GM10847 (cell line): ENCODE results near the gene NLRP5.

Source experiments
- POLR2A ChIP-seq: IDR thresholded peaks from 2 replicates; pipeline ENCODE4 v1.6.1; 2011; ENCODE audit not compliant: insufficient read length; ENCODE audit errors: extremely low read depth

The NLRP5 gene

GRCh38 chr19:56066152-56067023, 79.8 kb downstream of the NLRP5 start:
- TF ChIP-seq POLR2A, result no peak

- TF ChIP-seq POLR2A, result no peak
Observed at GRCh38 chr19:56069642-56070041, 83.1 kb downstream of the NLRP5 start.

GRCh38 chr19:56071151-56071550, 84.6 kb downstream of the NLRP5 start:
- no peak for TF ChIP-seq POLR2A

- no peak for TF ChIP-seq POLR2A
Observed at GRCh38 chr19:56076498-56076897, 89.9 kb downstream of the NLRP5 start.

- no peak for TF ChIP-seq POLR2A
Observed at GRCh38 chr19:56079609-56080008, 93.0 kb downstream of the NLRP5 start.

- no peak for TF ChIP-seq POLR2A
Observed at GRCh38 chr19:56080669-56081401, 94.3 kb downstream of the NLRP5 start.

- no peak for TF ChIP-seq POLR2A
Observed at GRCh38 chr19:56083668-56084067, 97.1 kb downstream of the NLRP5 start.

GRCh38 chr19:56084835-56085536, 98.4 kb downstream of the NLRP5 start:
- no peak for TF ChIP-seq POLR2A

- TF ChIP-seq POLR2A, result no peak
Observed at GRCh38 chr19:56085571-56086275, 99.1 kb downstream of the NLRP5 start.

- no peak for TF ChIP-seq POLR2A
Observed at GRCh38 chr19:56086671-56087430, 100.3 kb downstream of the NLRP5 start.

- TF ChIP-seq POLR2A, result no peak
Observed at GRCh38 chr19:56087647-56088496, 101.3 kb downstream of the NLRP5 start.

GRCh38 chr19:56088497-56089215, 102.1 kb downstream of the NLRP5 start:
- TF ChIP-seq POLR2A, result no peak

- no peak for TF ChIP-seq POLR2A
Observed at GRCh38 chr19:56089344-56089743, 102.8 kb downstream of the NLRP5 start.
